ENCODE measurements around the gene SCNN1A. TPM values are rescaled to one million over a fixed set of nuclear protein-coding genes. Genes with fewer than 3 reads are reported as not detected.

Gene SCNN1A
- total and polyA plus RNA-seq, 2 donors (not counting 3 experiments of a cell fraction or from before 2014, with no cell fraction given), result 0.12 to 0.18 TPM

DNA sequence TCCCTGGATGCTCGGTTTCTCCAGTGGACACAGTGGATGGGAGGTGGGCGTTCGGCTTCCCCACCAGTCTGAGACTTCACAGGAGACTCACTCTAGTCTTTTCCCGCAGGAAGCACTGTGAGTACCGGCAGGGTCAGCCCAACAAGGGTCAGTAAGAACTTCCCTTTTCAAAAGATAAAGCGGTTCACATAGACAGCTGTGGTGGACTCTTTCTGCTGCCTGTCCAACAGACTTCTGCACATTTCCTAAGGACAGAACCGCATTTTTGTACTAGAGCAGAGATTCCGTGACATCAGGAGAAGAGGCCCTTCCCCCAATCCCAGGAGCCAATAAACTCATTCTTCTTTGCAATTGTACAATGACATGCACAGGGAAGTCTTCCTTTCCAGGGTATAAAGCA lies 19.0 kb upstream of the SCNN1A start:
- H3K27me3 ChIP-seq (ENCODE audit: control insufficient read depth in 2 of 2, insufficient read depth in 2 of 2, low read length in 2 of 2), result no peaks in the 10 kb centered on the region
- TF ChIP-seq, protein P1, sequence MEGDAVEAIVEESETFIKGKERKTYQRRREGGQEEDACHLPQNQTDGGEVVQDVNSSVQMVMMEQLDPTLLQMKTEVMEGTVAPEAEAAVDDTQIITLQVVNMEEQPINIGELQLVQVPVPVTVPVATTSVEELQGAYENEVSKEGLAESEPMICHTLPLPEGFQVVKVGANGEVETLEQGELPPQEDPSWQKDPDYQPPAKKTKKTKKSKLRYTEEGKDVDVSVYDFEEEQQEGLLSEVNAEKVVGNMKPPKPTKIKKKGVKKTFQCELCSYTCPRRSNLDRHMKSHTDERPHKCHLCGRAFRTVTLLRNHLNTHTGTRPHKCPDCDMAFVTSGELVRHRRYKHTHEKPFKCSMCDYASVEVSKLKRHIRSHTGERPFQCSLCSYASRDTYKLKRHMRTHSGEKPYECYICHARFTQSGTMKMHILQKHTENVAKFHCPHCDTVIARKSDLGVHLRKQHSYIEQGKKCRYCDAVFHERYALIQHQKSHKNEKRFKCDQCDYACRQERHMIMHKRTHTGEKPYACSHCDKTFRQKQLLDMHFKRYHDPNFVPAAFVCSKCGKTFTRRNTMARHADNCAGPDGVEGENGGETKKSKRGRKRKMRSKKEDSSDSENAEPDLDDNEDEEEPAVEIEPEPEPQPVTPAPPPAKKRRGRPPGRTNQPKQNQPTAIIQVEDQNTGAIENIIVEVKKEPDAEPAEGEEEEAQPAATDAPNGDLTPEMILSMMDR (IDR thresholded peaks at IDR 0.05; ENCODE audit: extremely low read depth in 1 of 2, insufficient read depth in 1 of 2, low read depth in 1 of 2, low read length in 2 of 2), result no peak
- TF ChIP-seq GATA2 (IDR thresholded peaks at IDR 0.05; ENCODE audit: insufficient read depth, insufficient read length, low read depth, low read length), result no peak
- no peak for TF ChIP-seq FOS (IDR thresholded peaks at IDR 0.05; ENCODE audit: borderline replicate concordance, insufficient read depth, low read length)
- no peak for TF ChIP-seq POLR2A (IDR thresholded peaks at IDR 0.05; ENCODE audit: low read depth, low read length)
- TF ChIP-seq, protein P2, sequence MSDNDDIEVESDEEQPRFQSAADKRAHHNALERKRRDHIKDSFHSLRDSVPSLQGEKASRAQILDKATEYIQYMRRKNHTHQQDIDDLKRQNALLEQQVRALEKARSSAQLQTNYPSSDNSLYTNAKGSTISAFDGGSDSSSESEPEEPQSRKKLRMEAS (IDR thresholded peaks at IDR 0.05; ENCODE audit: insufficient read depth, insufficient read length), result no peak
- TF ChIP-seq JUN (IDR thresholded peaks at IDR 0.05; ENCODE audit: borderline replicate concordance, insufficient read depth, insufficient read length, low read depth), result no peak
- TF ChIP-seq EZH2 (IDR thresholded peaks at IDR 0.05; ENCODE audit: borderline replicate concordance, low read depth, low read length, severe bottlenecking), result no peak
- TF ChIP-seq POLR2AphosphoS5 (IDR thresholded peaks at IDR 0.05; ENCODE audit: insufficient read depth, low read depth, low read length), result no peak
- TF ChIP-seq MYC (IDR thresholded peaks at IDR 0.05; ENCODE audit: low read depth, low read length), result no peak
- FAIRE-seq, result no peak
- no peaks in the 10 kb centered on the region for H3K79me2 ChIP-seq (ENCODE audit: control insufficient read depth, insufficient read depth, low read length)
- peaks cover 2 to 6% of the 10 kb centered on the region in 2 experiments for H3K36me3 ChIP-seq (ENCODE audit: control insufficient read depth in 2 of 2, extremely low read depth in 1 of 2, insufficient read depth in 2 of 2, low read length in 2 of 2)
- DNase-seq (ENCODE audit: low read depth, low spot score), result no peak
- no TSS peak for BruUV-seq (replicated peaks)
- no peak overlapping the region for H3K27ac ChIP-seq (ENCODE audit: insufficient read depth, low read depth, low read length)
- no peaks in the 10 kb centered on the region for H3K9me1 ChIP-seq (replicated peaks; ENCODE audit: control insufficient read depth, extremely low read depth, insufficient read depth, low read length)
- H4K20me1 ChIP-seq (replicated peaks; ENCODE audit: control insufficient read depth, extremely low read depth, insufficient read depth, low read length), result no peaks in the 10 kb centered on the region
- H3K9me3 ChIP-seq (replicated peaks; ENCODE audit: control insufficient read depth, insufficient read depth, low read length), result no peaks in the 10 kb centered on the region
- H3K4me2 ChIP-seq (ENCODE audit: insufficient read depth, low read length), result no peak overlapping the region
- H3K4me3 ChIP-seq (replicated peaks in 1 of 3; ENCODE audit: insufficient read depth in 1 of 3, low read depth in 1 of 3, low read length in 3 of 3), result no peak overlapping the region
- ChIA-PET POLR2A (no interaction called here), CTCF (no interaction called here)
- no peak overlapping the region for H3K9ac ChIP-seq (replicated peaks; ENCODE audit: extremely low read depth, insufficient read depth, low read length)
- no peak overlapping the region for H2AFZ ChIP-seq (ENCODE audit: low read depth, low read length)
- peaks cover 2% of the 10 kb centered on the region for H3K4me1 ChIP-seq (ENCODE audit: control insufficient read depth, extremely low read depth, insufficient read depth, low read length)
- dilution Hi-C loops (cut with MboI; ENCODE audit: extremely low pct_ligation_motif_present, low sequenced_read_pairs), result no loop called here
- intact Hi-C loops (cut with micrococcal nuclease), result no loop called here
